ENCODE measurements around the gene DHX15. TPM values are rescaled to one million over a fixed set of nuclear protein-coding genes. Genes with fewer than 3 reads are reported as not detected.

The DHX15 gene
- total and polyA plus RNA-seq, 2 experiments from 2014 or later: 226 to 372 TPM

DNA sequence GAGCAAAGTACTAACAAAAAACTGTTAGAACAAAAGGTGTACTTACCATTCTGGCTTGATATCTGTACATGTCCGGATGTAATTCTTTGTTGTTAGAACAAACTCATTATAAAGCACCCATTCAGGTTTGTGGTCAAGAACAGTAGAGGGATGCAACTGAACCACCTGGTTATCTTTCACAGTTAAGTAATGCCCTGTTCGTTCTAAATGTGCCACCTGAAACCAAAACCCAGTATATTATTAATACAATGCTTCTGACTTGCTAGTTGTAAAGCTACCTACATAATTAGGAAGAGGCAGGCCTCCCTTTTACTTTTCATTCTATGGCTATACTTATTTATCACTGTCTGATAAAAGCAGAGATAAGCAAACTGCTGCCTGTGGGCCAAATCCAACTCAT is 54.8 kb downstream of the DHX15 start (continued):
- TF ChIP-seq, protein P1, sequence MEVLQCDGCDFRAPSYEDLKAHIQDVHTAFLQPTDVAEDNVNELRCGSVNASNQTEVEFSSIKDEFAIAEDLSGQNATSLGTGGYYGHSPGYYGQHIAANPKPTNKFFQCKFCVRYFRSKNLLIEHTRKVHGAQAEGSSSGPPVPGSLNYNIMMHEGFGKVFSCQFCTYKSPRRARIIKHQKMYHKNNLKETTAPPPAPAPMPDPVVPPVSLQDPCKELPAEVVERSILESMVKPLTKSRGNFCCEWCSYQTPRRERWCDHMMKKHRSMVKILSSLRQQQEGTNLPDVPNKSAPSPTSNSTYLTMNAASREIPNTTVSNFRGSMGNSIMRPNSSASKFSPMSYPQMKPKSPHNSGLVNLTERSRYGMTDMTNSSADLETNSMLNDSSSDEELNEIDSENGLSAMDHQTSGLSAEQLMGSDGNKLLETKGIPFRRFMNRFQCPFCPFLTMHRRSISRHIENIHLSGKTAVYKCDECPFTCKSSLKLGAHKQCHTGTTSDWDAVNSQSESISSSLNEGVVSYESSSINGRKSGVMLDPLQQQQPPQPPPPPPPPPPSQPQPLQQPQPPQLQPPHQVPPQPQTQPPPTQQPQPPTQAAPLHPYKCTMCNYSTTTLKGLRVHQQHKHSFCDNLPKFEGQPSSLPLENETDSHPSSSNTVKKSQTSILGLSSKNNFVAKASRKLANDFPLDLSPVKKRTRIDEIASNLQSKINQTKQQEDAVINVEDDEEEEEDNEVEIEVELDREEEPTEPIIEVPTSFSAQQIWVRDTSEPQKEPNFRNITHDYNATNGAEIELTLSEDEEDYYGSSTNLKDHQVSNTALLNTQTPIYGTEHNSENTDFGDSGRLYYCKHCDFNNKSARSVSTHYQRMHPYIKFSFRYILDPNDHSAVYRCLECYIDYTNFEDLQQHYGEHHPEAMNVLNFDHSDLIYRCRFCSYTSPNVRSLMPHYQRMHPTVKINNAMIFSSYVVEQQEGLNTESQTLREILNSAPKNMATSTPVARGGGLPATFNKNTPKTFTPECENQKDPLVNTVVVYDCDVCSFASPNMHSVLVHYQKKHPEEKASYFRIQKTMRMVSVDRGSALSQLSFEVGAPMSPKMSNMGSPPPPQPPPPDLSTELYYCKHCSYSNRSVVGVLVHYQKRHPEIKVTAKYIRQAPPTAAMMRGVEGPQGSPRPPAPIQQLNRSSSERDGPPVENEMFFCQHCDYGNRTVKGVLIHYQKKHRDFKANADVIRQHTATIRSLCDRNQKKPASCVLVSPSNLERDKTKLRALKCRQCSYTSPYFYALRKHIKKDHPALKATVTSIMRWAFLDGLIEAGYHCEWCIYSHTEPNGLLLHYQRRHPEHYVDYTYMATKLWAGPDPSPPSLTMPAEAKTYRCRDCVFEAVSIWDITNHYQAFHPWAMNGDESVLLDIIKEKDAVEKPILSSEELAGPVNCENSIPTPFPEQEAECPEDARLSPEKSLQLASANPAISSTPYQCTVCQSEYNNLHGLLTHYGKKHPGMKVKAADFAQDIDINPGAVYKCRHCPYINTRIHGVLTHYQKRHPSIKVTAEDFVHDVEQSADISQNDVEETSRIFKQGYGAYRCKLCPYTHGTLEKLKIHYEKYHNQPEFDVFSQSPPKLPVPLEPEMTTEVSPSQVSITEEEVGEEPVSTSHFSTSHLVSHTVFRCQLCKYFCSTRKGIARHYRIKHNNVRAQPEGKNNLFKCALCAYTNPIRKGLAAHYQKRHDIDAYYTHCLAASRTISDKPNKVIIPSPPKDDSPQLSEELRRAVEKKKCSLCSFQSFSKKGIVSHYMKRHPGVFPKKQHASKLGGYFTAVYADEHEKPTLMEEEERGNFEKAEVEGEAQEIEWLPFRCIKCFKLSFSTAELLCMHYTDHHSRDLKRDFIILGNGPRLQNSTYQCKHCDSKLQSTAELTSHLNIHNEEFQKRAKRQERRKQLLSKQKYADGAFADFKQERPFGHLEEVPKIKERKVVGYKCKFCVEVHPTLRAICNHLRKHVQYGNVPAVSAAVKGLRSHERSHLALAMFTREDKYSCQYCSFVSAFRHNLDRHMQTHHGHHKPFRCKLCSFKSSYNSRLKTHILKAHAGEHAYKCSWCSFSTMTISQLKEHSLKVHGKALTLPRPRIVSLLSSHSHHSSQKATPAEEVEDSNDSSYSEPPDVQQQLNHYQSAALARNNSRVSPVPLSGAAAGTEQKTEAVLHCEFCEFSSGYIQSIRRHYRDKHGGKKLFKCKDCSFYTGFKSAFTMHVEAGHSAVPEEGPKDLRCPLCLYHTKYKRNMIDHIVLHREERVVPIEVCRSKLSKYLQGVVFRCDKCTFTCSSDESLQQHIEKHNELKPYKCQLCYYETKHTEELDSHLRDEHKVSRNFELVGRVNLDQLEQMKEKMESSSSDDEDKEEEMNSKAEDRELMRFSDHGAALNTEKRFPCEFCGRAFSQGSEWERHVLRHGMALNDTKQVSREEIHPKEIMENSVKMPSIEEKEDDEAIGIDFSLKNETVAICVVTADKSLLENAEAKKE (CRISPR knock-in tag; IDR thresholded peaks at IDR 0.05): no peak
- TF ChIP-seq ZNF331 (CRISPR knock-in tag; IDR thresholded peaks at IDR 0.05; ENCODE audit: low read depth) (no peak), EZH2phosphoT487 (IDR thresholded peaks at IDR 0.05; ENCODE audit: unreplicated experiment) (no peak), ZNF114 (CRISPR knock-in tag; IDR thresholded peaks at IDR 0.05) (no peak)

DNA sequence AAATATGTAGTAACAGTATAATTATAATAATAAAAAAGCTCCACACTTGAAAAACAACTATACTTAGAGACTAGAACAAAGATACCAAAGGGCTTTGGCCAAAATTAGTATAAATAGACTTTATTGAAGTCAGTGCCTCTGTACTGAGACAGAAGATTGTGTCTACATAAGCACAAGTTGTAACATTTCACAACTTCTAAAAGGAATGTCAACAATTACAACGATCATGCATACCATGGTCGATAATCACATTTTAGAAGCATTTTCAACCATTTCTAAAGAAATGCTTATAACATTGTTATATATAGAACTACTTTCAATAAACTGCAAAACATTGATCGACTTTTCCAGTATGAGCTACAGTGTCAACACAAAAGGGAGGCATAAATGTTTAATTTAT is 57.0 kb downstream of the DHX15 start:
- H3K27me3 ChIP-seq (ENCODE audit: insufficient read depth): no peaks in the 10 kb centered on the region
- Mint-ChIP-seq H3K27me3 (ENCODE audit: insufficient read depth, low read depth, poor library complexity) (peaks cover 9% of the 10 kb centered on the region), H3K4me3 (no peak overlapping the region), H3K4me1 (peaks cover 5% of the 10 kb centered on the region), H3K36me3 (ENCODE audit: low read depth) (peaks cover 92% of the 10 kb centered on the region), H3K27ac (no peak overlapping the region), H3K9me3 (no peaks in the 10 kb centered on the region)
- H4K20me1 ChIP-seq (replicated peaks; ENCODE audit: insufficient read depth): peaks cover 23% of the 10 kb centered on the region; the same call in 1 of the 2 replicates
- H3K9me2 ChIP-seq (ENCODE audit: insufficient read depth): no peaks in the 10 kb centered on the region
- ATAC-seq: no peak
- H3F3A ChIP-seq (replicated peaks; ENCODE audit: low read depth): peaks cover 6% of the 10 kb centered on the region; the same call in 1 of the 2 replicates
- no peak overlapping the region for H3K4me3 ChIP-seq
- H3K79me2 ChIP-seq (replicated peaks; ENCODE audit: insufficient read depth): peaks cover 92% of the 10 kb centered on the region
- H3K27ac ChIP-seq (ENCODE audit: low read depth): no peak overlapping the region; the same call in 1 of the 2 replicates
- no peak for DNase-seq (ENCODE audit: low spot score)
- H3K36me3 ChIP-seq (ENCODE audit: insufficient read depth): peaks cover 37% of the 10 kb centered on the region; the same call in 1 of the 2 replicates
- H2AFZ ChIP-seq: no peak overlapping the region
- no peak overlapping the region for H3K4me2 ChIP-seq
- peaks cover 6% of the 10 kb centered on the region; the same call in 1 of the 2 replicates for H3K4me1 ChIP-seq (ENCODE audit: insufficient read depth)
- no peak for TF ChIP-seq ETS1 (IDR thresholded peaks at IDR 0.05)
- no peak for TF ChIP-seq CREB1 (CRISPR knock-in tag; IDR thresholded peaks at IDR 0.05; ENCODE audit: low read depth)
- TF ChIP-seq ZNF114 (CRISPR knock-in tag; IDR thresholded peaks at IDR 0.05): no peak
- TF ChIP-seq ZNF331 (CRISPR knock-in tag; IDR thresholded peaks at IDR 0.05; ENCODE audit: low read depth): no peak
- no peak for TF ChIP-seq NANOG (IDR thresholded peaks at IDR 0.05; ENCODE audit: borderline replicate concordance)
- no peak for TF ChIP-seq STAT1 (IDR thresholded peaks at IDR 0.05; ENCODE audit: unreplicated experiment)
- TF ChIP-seq, protein P2, sequence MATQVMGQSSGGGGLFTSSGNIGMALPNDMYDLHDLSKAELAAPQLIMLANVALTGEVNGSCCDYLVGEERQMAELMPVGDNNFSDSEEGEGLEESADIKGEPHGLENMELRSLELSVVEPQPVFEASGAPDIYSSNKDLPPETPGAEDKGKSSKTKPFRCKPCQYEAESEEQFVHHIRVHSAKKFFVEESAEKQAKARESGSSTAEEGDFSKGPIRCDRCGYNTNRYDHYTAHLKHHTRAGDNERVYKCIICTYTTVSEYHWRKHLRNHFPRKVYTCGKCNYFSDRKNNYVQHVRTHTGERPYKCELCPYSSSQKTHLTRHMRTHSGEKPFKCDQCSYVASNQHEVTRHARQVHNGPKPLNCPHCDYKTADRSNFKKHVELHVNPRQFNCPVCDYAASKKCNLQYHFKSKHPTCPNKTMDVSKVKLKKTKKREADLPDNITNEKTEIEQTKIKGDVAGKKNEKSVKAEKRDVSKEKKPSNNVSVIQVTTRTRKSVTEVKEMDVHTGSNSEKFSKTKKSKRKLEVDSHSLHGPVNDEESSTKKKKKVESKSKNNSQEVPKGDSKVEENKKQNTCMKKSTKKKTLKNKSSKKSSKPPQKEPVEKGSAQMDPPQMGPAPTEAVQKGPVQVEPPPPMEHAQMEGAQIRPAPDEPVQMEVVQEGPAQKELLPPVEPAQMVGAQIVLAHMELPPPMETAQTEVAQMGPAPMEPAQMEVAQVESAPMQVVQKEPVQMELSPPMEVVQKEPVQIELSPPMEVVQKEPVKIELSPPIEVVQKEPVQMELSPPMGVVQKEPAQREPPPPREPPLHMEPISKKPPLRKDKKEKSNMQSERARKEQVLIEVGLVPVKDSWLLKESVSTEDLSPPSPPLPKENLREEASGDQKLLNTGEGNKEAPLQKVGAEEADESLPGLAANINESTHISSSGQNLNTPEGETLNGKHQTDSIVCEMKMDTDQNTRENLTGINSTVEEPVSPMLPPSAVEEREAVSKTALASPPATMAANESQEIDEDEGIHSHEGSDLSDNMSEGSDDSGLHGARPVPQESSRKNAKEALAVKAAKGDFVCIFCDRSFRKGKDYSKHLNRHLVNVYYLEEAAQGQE (IDR thresholded peaks at IDR 0.05; ENCODE audit: unreplicated experiment): no peak
- no peak for TF ChIP-seq POLR2AphosphoS5 (IDR thresholded peaks at IDR 0.05; ENCODE audit: low read depth)
- TF ChIP-seq, protein P3, sequence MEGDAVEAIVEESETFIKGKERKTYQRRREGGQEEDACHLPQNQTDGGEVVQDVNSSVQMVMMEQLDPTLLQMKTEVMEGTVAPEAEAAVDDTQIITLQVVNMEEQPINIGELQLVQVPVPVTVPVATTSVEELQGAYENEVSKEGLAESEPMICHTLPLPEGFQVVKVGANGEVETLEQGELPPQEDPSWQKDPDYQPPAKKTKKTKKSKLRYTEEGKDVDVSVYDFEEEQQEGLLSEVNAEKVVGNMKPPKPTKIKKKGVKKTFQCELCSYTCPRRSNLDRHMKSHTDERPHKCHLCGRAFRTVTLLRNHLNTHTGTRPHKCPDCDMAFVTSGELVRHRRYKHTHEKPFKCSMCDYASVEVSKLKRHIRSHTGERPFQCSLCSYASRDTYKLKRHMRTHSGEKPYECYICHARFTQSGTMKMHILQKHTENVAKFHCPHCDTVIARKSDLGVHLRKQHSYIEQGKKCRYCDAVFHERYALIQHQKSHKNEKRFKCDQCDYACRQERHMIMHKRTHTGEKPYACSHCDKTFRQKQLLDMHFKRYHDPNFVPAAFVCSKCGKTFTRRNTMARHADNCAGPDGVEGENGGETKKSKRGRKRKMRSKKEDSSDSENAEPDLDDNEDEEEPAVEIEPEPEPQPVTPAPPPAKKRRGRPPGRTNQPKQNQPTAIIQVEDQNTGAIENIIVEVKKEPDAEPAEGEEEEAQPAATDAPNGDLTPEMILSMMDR (conservative IDR thresholded peaks at IDR 0.05; ENCODE audit: low read depth in 2 of 2): no peak
- TF ChIP-seq EZH2 (IDR thresholded peaks at IDR 0.05; ENCODE audit: low read depth, unreplicated experiment): no peak

Data from GM23338 (cell line).